Upper lobe of right lung (tissue), 1 donor: Measurements from ENCODE around the gene PWWP2B. TPM values are rescaled to one million over a fixed set of nuclear protein-coding genes. Genes with fewer than 3 reads are reported as not detected.
A peak's percentile ranks its signal among the peaks of the same experiment; 100 is the strongest.

Experiments
- ATAC-seq: fragments of 200-7000 bp; cut with Tn5 transposase; one replicate; pipeline ENCODE4 v1.9.1; 2020; ENCODE audit warnings: mild to moderate bottlenecking, moderate library complexity
- DNase-seq: peaks from one replicate; pipeline ENCODE4 v3.0.0-alpha.2; 2020
- H3K27ac ChIP-seq: fragments of 200-600 bp; one replicate; pipeline ENCODE4 v1.8.0; 2022
- H3K27me3 ChIP-seq: fragments of 200-600 bp; one replicate; pipeline ENCODE4 v1.8.0; 2022; ENCODE audit warnings: mild to moderate bottlenecking
- H3K36me3 ChIP-seq: fragments of 200-600 bp; one replicate; pipeline ENCODE4 v1.8.0; 2022
- H3K4me1 ChIP-seq: fragments of 200-600 bp; one replicate; pipeline ENCODE4 v1.8.0; 2022
- H3K4me3 ChIP-seq: fragments of 200-600 bp; one replicate; pipeline ENCODE4 v1.8.0; 2022; ENCODE audit warnings: mild to moderate bottlenecking
- H3K9me3 ChIP-seq: fragments of 200-600 bp; one replicate; pipeline ENCODE4 v1.8.0; 2022
- CTCF ChIP-seq: fragments of 200-600 bp; IDR thresholded peaks from one replicate; pipeline ENCODE4 v1.8.0; 2022; ENCODE audit warnings: antibody characterized with exemption
- intact Hi-C: fragments of 100-400 bp; cut with DNase I; formaldehyde crosslinking; loops from one replicate; pipeline ENCODE4 v1.11.0; 2022
- total RNA-seq: library from RNA; stranded (reverse); fragmentation: NEBNext Ultra II Directional; extraction: Animal tissue kit (Norgen Biotek cat#: 25700); gene quantifications from one replicate; pipeline ENCODE4 v1.2.1, GENCODE V29; 2021
- donor health status: DM: no; HTN: yes; CAD: no; lungs with severe emphysema.

Gene PWWP2B
- total RNA-seq, 1 donor from 2014 or later = 26.0 TPM

- H3K4me3 ChIP-seq = no peak overlapping the region
- H3K9me3 ChIP-seq = no peaks in the 10 kb centered on the region
- peak overlapping the region; percentile 67 for H3K27ac ChIP-seq
- intact Hi-C loops = no loop called here
- H3K36me3 ChIP-seq = no peaks in the 10 kb centered on the region
- no peak for TF ChIP-seq CTCF
- ATAC-seq (no peak), DNase-seq (peak; percentile 68)
- H3K4me1 ChIP-seq = peaks cover 54% of the 10 kb centered on the region
- H3K27me3 ChIP-seq = no peaks in the 10 kb centered on the region
Observed at GRCh38 chr10:132412316-132413192, 15.6 kb downstream of the PWWP2B start.

DNA sequence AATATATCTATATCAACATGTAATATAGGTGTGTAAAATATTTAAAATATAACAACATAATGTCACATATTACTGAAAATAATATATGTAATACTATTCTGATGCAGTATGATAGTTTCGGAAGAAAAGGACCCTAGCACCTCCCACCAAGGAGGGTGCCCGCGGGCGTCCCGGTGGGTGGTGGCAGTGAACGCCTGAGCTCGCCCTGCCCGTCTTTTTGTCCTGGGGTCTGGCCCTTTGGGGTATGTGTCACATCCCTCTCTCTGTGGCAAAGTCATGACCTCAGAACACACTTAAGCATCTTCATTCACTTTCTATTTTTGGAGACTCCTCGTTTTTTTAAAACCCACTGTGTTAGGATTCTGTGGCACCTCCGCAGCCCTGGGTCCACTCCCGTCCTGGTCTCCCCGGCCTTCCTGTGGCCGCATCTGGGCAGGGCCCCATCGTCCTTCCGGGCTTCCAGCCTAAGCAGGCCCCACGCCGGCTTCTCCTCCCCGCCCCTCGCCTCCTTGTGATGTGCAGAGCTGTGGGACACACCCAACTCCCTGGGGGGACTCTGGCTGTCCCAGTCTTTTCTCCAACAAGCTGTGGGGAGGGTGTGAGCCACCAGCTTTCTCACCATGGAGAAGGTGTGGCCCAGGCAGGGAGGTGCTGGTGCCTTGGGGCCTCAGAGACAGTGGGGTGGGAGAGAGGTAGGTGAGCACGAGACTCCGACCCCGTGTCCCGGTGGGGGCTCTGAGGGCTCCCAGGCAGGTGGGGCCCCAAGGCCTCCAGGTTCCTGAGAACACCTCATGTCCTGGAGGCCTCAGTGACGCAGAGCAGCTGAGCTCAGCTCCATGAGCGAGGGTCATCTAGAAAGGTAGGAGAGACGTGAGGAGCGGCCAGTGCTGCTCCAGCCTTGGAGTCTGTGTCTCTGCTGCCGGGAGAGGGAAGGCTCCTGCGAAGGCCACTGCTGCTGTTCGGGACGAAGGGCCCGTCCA is 16.5 kb downstream of the PWWP2B start:
- DNase-seq = peak; percentile 45
- no peak for ATAC-seq
- Histone ChIP-seq H3K27me3 (no peaks in the 10 kb centered on the region), H3K4me1 (peaks cover 54% of the 10 kb centered on the region), H3K9me3 (no peaks in the 10 kb centered on the region), H3K4me3 (no peak overlapping the region), H3K36me3 (no peaks in the 10 kb centered on the region), H3K27ac (peak overlapping the region; percentile 67)
- no peak for TF ChIP-seq CTCF
- intact Hi-C loops = no loop called here

DNA sequence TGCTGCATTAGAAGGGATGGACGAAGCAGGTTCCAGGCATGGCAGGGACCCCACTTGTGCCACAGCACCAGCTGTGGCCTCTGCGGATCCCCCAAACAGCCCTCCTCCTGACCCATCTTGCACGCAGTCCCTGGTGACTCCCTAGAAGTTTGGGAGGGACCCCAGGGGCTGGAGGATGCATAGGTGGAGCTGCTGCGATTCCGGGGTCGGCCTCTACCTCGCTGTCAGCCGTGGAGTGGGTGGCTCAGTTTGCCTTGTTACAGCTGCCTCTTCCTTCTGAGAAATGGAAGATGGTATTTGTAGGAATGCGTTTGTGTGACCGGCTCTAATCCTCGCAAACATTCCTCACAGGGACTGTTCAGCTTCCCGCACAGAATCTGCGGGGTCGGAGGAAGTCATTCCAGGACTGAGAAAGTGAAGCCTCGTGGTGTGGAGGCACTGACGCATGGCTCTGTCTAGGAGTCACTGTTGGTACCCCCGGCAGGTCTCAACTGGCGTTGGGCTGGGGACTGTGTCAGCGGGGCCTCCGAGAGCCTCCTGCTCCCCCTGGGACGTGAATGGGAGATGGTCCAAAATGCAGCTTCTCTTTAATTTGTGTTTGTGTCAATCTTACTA is 17.5 kb downstream of the PWWP2B start:
- H3K4me1 ChIP-seq = peaks cover 51% of the 10 kb centered on the region
- DNase-seq (no peak), ATAC-seq (no peak)
- no peak for TF ChIP-seq CTCF
- H3K4me3 ChIP-seq = no peak overlapping the region
- H3K27me3 ChIP-seq = no peaks in the 10 kb centered on the region
- no peaks in the 10 kb centered on the region for H3K9me3 ChIP-seq
- H3K36me3 ChIP-seq = no peaks in the 10 kb centered on the region
- intact Hi-C loops = no loop called here
- no peak overlapping the region for H3K27ac ChIP-seq

- DNase-seq (no peak), ATAC-seq (no peak)
- no peak overlapping the region for H3K27ac ChIP-seq
Observed at GRCh38 chr10:132415255-132415654, 18.3 kb downstream of the PWWP2B start.

More at GRCh38 chr10:132415255-132415654, 18.3 kb downstream of the PWWP2B start:
- TF ChIP-seq CTCF = no peak
- H3K4me1 ChIP-seq = peaks cover 57% of the 10 kb centered on the region
- intact Hi-C loops = no loop called here
- H3K4me3 ChIP-seq = no peak overlapping the region
- no peaks in the 10 kb centered on the region for H3K36me3 ChIP-seq
- H3K27me3 ChIP-seq = no peaks in the 10 kb centered on the region
- no peaks in the 10 kb centered on the region for H3K9me3 ChIP-seq
